Measurements from ENCODE around the gene LIN52. TPM values are rescaled to one million over a fixed set of nuclear protein-coding genes. Genes with fewer than 3 reads are reported as not detected.

The LIN52 gene
- total and polyA plus RNA-seq, 2 of the 13 experiments (the other 11 are each of a cell fraction or from before 2014, with no cell fraction given), result 11.4 to 23.3 TPM

- Histone ChIP-seq H2AFZ (ENCODE audit: low read length) (no peak overlapping the region), H4K20me1 (ENCODE audit: insufficient read depth, low read length) (no peaks in the 10 kb centered on the region), H3K4me3 (replicated peaks in 1 of 3; ENCODE audit: insufficient read depth in 1 of 3, low read depth in 2 of 3, low read length in 3 of 3) (no peak overlapping the region), H3K4me1 (ENCODE audit: insufficient read depth, low read length) (no peaks in the 10 kb centered on the region), H3K9me3 (ENCODE audit: low read length) (no peaks in the 10 kb centered on the region), H3K27me3 (ENCODE audit: control insufficient read depth in 1 of 2, insufficient read depth in 2 of 2, low read length in 2 of 2) (no peaks in the 10 kb centered on the region), H3K36me3 (replicated peaks in 1 of 2; ENCODE audit: control insufficient read depth in 1 of 2, insufficient read depth in 2 of 2, low read length in 2 of 2) (peaks cover 0 to 1% of the 10 kb centered on the region in 2 experiments; a peak in 1 of 5 replicates), H3K4me2 (ENCODE audit: low read depth, low read length) (no peak overlapping the region), H3K79me2 (ENCODE audit: insufficient read depth, low read length) (no peaks in the 10 kb centered on the region), H3K9ac (ENCODE audit: insufficient read depth, low read depth, low read length) (no peak overlapping the region), H3K27ac (ENCODE audit: extremely low read length, insufficient read depth, low read length) (no peak overlapping the region)
- POLR2A ChIA-PET, result no interaction called here
- intact Hi-C loops (cut with micrococcal nuclease; ENCODE audit: unreplicated experiment) (no loop called here), in situ Hi-C loops (cut with HindIII; ENCODE audit: extremely low pct_ligation_motif_present, low pct_unique_long_range_greater_than_20kb) (no loop called here)
- WGBS (ENCODE audit: low lambda C conversion rate), result 97% methylated on average over 6 of the region's 6 CpGs
- no peak for TF ChIP-seq ZEB1 (IDR thresholded peaks at IDR 0.05; ENCODE audit: insufficient replicate concordance, low read depth)
- TF ChIP-seq IRF2 (CRISPR knock-in tag; IDR thresholded peaks at IDR 0.05), result no peak
- TF ChIP-seq GFI1 (CRISPR knock-in tag; IDR thresholded peaks at IDR 0.05; ENCODE audit: borderline replicate concordance), result no peak
- TF ChIP-seq ZNF432 (CRISPR knock-in tag; IDR thresholded peaks at IDR 0.05; ENCODE audit: borderline replicate concordance), result no peak
- TF ChIP-seq REL (CRISPR knock-in tag; conservative IDR thresholded peaks at IDR 0.05), result no peak
- no peak for ATAC-seq
- FAIRE-seq, result no peak
- BruUV-seq (replicated peaks), result no TSS peak
- DNase-seq (ENCODE audit: low spot score), result no peak
- CTCF ChIA-PET (ENCODE audit: low intra/inter-chr PET ratio, low total read pairs), result no interaction called here
Observed at GRCh38 chr14:74155287-74155686, 70.5 kb downstream of the LIN52 start.

- ChIA-PET CTCF (ENCODE audit: low intra/inter-chr PET ratio, low total read pairs) (no interaction called here), POLR2A (no interaction called here)
- Histone ChIP-seq H3K9me3 (ENCODE audit: low read length) (no peaks in the 10 kb centered on the region), H2AFZ (ENCODE audit: low read length) (no peak overlapping the region), H3K36me3 (replicated peaks in 1 of 2; ENCODE audit: control insufficient read depth in 1 of 2, insufficient read depth in 2 of 2, low read length in 2 of 2) (peaks cover 0 to 1% of the 10 kb centered on the region in 2 experiments; a peak in 1 of 5 replicates), H3K27ac (ENCODE audit: extremely low read length, insufficient read depth, low read length) (no peak overlapping the region), H3K79me2 (ENCODE audit: insufficient read depth, low read length) (no peaks in the 10 kb centered on the region), H3K9ac (ENCODE audit: insufficient read depth, low read depth, low read length) (no peak overlapping the region), H3K4me3 (replicated peaks in 1 of 3; ENCODE audit: insufficient read depth in 1 of 3, low read depth in 2 of 3, low read length in 3 of 3) (no peak overlapping the region), H3K27me3 (ENCODE audit: control insufficient read depth in 1 of 2, insufficient read depth in 2 of 2, low read length in 2 of 2) (no peaks in the 10 kb centered on the region), H3K4me2 (ENCODE audit: low read depth, low read length) (no peak overlapping the region), H3K4me1 (ENCODE audit: insufficient read depth, low read length) (no peaks in the 10 kb centered on the region), H4K20me1 (ENCODE audit: insufficient read depth, low read length) (no peaks in the 10 kb centered on the region)
- FAIRE-seq (no peak), DNase-seq (ENCODE audit: low spot score) (no peak), ATAC-seq (no peak)
- in situ Hi-C loops (cut with HindIII; ENCODE audit: extremely low pct_ligation_motif_present, low pct_unique_long_range_greater_than_20kb), result no loop called here
- BruUV-seq (replicated peaks), result no TSS peak
- intact Hi-C loops (cut with micrococcal nuclease; ENCODE audit: unreplicated experiment), result no loop called here
- WGBS (ENCODE audit: low lambda C conversion rate), result 86% methylated on average over 1 of the region's 1 CpG
- no peak for TF ChIP-seq MYNN (CRISPR knock-in tag; IDR thresholded peaks at IDR 0.05; ENCODE audit: low read depth)
- TF ChIP-seq ZGPAT (CRISPR knock-in tag; IDR thresholded peaks at IDR 0.05), result no peak
- no peak for TF ChIP-seq ZSCAN30 (CRISPR knock-in tag; IDR thresholded peaks at IDR 0.05)
- TF ChIP-seq ZNF563 (CRISPR knock-in tag; IDR thresholded peaks at IDR 0.05), result no peak
- no peak for TF ChIP-seq ZBTB14 (CRISPR knock-in tag; IDR thresholded peaks at IDR 0.05)
- no peak for TF ChIP-seq ZBTB37 (CRISPR knock-in tag; IDR thresholded peaks at IDR 0.05)
- no peak for TF ChIP-seq PHF21A (CRISPR knock-in tag; IDR thresholded peaks at IDR 0.05)
- no peak for TF ChIP-seq SMAD3 (CRISPR knock-in tag; IDR thresholded peaks at IDR 0.05)
- TF ChIP-seq DNMT1 (CRISPR knock-in tag; IDR thresholded peaks at IDR 0.05), result no peak
- TF ChIP-seq ZNF644 (CRISPR knock-in tag; IDR thresholded peaks at IDR 0.05; ENCODE audit: low read depth), result no peak
- no peak for TF ChIP-seq ZNF775 (CRISPR knock-in tag; IDR thresholded peaks at IDR 0.05; ENCODE audit: borderline replicate concordance)
Observed at GRCh38 chr14:74155749-74156148, 71.0 kb downstream of the LIN52 start.

Data from HepG2 (cell line).